ENCODE measurements around the gene ZNF813. TPM values are rescaled to one million over a fixed set of nuclear protein-coding genes. Genes with fewer than 3 reads are reported as not detected.
"Not testable (repeated sequence)": the region's sequence is repeated elsewhere in the genome, so short reads cannot be mapped to it uniquely, and the experiment has no call there.

ZNF813 gene
- total RNA-seq, 1 experiment from 2014 or later: 4.9 TPM

- not testable (repeated sequence) for DNase-seq (ENCODE audit: low read depth)
Measured at GRCh38 chr19:53483751-53484150, 16.2 kb downstream of the ZNF813 start.

DNA sequence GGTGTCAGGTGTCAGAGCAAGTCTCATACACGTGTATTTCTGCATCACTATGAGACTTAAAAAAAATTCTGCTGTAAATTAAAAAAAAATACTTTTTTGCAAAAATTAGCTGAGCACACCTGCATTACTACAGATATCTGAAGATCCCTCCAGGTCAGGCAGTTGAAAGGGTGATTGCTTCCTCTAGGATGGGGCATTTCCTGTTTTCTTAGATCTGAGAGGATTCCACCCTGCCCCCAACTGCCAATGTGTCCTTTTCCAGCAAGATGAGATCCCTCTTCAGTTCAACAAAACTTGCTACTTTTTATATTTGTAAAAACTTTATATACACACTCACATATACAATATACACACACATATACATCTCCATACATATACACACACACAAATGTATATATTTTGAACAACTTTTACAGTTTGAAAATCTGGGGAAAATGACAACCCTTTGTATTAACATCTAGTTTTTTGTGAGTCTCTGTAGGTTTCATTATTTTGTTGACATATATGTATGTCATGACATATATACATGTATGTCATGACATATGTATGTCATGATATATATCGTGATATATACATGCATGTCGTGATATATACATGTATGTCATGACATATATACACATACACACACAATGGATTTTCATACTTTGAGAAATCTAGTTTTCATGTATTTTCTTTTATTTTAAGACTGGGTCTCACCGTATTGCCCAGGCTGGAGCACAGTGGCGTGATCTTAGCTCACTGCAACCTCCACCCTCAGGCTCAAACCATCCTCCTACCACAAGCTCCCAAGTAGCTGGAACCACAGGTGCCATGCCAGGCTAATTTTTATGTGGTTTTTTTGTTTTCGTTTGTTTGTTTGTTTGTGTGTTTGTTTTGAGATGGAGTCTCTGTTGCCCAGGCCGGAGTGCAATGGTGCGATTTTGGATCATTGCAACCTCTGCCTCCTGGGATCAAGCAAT is 17.8 kb downstream of the ZNF813 start:
- DNase-seq (ENCODE audit: low read depth): no peak

DNA sequence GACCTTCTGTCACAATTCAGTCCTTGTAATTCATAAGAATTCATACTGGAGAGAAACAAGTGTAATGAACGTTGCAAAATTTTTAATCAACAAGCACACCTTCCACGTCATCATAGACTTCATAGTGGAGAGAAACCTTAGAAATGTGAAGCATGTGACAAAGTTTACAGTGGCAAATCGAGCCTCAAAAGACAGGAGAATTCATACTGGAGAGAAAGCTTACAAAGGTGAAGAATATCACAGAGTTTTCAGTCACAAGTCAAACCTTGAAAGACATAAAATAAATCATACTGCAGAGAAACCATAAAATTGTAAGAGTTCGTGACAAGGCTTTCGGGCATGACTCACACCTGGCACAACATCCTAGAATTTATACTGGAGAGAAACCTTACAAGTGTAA is 24.6 kb downstream of the ZNF813 start:
- DNase-seq (ENCODE audit: low read depth): no peak

DNA sequence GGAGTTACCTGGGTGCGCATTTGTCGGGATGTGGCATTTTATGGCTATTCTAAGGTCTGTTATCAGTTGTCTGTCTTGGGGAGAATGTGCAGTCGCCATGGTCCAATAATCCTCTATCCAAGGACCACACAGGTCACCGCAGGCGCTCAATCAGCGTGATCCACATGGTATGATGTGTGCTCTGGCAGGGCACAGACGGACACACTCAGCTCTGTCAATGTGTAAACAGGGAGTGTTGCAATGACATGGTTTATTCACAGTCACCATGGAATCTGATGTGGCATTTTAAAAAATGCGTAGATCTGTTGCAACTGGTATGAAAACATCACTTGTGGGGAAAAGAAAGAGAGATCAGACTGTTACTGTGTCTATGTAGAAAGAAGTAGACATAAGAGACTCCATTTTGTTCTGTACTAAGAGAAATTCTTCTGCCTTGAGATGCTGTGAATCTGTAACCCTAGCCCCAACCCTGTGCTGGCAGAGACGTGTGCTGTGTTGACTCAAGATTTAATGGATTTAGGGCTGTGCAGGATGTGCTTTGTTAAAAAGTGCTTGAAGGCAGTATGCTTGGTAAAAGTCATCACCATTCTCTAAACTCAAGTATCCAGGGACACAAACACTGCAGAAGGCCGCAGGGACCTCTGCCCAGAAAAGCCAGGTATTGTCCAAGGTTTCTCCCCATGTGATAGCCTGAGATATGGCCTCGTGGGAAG is 29.9 kb downstream of the ZNF813 start:
- DNase-seq (ENCODE audit: low read depth): not testable (repeated sequence)

DNA sequence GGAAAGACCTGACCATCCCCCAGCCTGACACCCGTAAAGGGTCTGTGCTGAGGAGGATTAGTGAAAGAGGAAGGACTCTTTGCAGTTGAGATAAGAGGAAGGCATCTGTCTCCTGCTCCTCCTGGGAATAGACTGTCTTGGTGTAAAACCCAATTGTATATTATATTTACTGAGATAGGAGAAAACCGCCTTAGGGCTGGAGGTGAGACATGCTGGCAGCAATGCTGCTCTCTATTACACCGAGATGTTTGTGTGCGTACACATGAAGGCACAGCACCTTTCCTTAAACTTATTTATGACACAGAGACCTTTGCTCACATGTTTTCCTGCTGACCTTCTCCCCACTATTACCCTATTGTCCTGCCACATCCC is 30.5 kb downstream of the ZNF813 start:
- DNase-seq (ENCODE audit: low read depth): not testable (repeated sequence)

GRCh38 chr19:53503151-53503550 is 35.6 kb downstream of the ZNF813 start:
- DNase-seq (ENCODE audit: low read depth): not testable (repeated sequence)

- not testable (repeated sequence) for DNase-seq (ENCODE audit: low read depth)
Measured at GRCh38 chr19:53503671-53504364, 36.3 kb downstream of the ZNF813 start.

DNA sequence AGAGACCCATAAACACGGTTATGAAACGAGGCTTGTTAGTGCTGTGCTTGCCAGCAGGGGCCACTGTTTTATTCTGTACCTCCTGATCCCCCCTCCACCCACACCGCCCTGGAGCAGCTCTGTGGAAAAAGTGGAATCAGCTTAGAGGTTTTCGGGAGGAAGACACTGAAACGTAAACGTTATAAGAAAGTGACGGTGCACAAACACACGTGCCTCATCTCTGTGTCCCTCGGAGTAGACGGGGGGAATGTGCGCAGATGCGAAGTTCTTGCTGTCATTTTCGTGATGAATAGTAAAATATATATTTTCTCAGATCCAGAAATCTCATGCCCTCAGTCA is 36.8 kb downstream of the ZNF813 start:
- DNase-seq (ENCODE audit: low read depth): peak; percentile 38

DNA sequence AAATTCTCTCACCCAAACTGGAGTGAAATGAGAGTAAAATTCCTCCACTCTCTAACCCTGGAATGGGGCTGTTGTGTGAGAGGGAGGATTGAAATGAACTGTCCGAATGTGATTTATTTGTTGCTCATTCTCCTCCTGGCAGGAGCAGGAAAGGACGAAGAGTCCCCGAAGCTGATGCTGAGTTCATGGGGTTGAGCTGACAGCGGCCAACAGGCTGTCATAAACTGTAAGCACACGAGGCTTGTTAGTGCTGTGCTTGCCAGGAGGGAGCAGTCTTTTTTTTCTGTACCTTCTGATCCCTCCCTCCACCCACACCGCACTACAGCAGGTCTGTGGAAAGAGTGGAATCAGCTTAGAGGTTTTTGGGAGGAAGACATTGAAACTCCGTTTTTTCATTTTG is 37.4 kb downstream of the ZNF813 start:
- peak; percentile 25 for DNase-seq (ENCODE audit: low read depth)

DNA sequence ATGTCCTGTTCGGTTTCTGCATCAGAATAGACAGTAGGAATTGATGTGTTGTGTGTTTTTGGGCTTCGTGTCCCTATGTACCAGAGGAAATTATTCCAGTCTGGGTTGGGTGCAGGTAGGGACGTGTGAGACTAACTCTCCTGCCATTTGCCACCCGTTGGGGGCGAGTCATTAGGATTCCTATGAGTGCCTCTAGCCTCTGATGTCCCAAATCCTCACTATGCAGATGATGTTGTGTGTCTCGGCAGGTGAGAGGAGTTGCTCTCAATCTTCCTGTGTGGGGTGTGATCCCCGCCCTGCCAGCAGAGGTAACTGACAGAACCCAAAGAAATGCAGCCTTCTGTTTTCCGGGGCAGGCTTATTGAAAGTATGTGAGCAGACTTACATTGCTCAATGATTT is 39.2 kb downstream of the ZNF813 start:
- no peak for DNase-seq (ENCODE audit: low read depth)

GRCh38 chr19:53507523-53508442 is 40.2 kb downstream of the ZNF813 start:
- DNase-seq (ENCODE audit: low read depth): peak; percentile 27

- no peak for DNase-seq (ENCODE audit: low read depth)
Measured at GRCh38 chr19:53509443-53509842, 41.9 kb downstream of the ZNF813 start.

DNA sequence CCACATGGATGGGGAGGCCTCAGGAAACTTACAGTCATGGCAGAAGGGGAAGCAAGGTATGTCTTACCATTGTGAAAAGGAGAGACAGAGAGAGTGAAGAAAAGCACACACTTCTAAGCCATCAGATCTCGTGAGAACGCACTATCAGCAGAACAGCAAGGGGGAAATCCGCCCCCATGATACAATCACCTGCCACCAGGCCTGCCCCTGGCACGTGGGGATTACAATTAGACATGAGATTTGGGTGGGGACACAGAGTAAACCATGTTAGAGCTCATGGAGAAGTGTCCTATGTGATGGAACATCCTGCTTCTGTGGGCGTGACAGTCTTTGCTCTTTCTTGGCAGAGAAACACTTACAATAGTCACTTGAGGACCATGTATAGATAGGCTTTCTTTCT is 42.3 kb downstream of the ZNF813 start:
- no peak for DNase-seq (ENCODE audit: low read depth)

DNA sequence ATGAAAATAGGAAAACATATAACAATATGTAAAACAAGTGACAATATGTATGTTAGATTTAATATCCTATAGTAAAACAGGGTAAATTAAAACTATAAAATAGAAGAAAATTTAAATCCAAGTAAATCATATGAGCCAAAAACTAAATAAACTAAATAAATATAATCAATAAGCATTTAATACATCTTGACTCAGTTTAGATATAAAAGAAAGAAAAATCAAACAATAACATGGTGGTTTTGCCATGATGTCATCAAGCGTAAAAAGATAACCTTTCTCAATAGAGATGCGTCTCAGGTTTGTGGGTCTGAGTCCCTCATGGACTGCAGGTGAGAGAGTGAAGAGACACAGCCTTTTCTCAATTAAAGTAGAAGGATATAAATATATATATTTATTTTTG is 43.8 kb downstream of the ZNF813 start:
- no peak for DNase-seq (ENCODE audit: low read depth)

DNA sequence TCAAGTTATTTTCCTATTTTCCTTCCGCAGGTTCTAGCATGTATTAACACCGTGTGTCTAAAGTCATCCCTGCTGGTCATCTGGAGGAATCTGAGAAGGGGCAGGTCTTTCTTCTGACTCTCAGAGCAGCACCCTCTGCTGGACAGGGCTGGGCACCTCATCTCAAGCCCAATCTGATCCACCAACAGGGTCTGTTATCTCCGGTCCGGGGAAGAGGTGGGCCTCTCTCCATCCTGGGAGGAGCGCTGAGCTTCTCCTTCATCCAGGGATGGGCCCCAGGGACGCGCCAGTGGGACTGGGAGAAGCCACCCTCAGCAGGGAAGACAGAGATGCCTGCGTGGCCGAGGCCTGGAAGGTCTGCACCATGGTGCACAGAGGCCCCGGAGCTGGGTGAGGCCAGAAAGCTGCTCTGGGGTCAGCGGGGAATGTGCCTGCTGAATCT is 44.4 kb downstream of the ZNF813 start:
- DNase-seq (ENCODE audit: low read depth): peak; percentile 58

- not testable (repeated sequence) for DNase-seq (ENCODE audit: low read depth)
Measured at GRCh38 chr19:53515047-53515446, 47.5 kb downstream of the ZNF813 start.

- DNase-seq (ENCODE audit: low read depth): no peak
Measured at GRCh38 chr19:53517114-53517741, 49.7 kb downstream of the ZNF813 start.

GRCh38 chr19:53518121-53518520 is 50.6 kb downstream of the ZNF813 start:
- DNase-seq (ENCODE audit: low read depth): no peak

- no peak for DNase-seq (ENCODE audit: low read depth)
Measured at GRCh38 chr19:53518716-53519115, 51.2 kb downstream of the ZNF813 start.

DNA sequence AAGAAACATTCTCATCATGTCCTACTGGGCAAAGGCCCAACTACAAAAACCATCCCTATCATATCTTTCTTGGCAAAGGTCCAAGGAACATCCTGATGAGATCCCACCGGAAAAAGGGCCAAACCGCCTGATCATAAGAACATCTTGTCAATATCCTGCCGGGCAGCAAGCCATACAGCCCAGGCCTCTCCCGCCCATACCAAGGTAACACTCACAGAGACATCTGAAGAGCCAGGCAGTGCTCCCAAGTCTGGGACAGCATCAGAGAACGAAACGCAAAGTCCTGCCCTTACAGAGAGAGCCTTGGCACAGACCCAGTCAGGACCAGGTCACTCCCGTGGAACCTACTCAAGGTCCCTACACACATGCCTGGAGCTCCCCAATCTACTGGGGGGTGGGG is 51.9 kb downstream of the ZNF813 start:
- DNase-seq (ENCODE audit: low read depth): peak; percentile 17

DNA sequence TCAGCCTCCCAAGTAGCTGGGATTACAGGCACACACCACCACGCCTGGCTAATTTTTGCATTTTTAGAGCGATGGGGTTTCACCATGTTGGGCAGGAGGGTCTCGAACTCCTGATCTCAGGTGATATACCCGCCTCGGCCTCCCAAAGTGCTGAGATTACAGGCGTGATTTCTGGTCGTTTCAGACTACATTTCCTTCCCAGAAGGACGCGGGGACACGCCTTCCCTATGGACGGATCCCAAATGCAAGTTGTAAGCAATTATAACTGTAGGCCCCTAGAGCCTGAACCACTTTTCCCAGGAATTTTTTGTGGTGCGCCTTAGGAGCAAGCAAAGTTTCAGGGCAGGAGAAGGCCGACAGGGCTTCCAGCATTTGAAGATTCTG is 52.6 kb downstream of the ZNF813 start:
- DNase-seq (ENCODE audit: low read depth): no peak
